Activated CD4-positive, alpha-beta memory T cell treated with anti-CD3 and anti-CD28 coated beads for 36 hours (primary cell): Measurements from ENCODE around the gene RHBDF1. TPM values are rescaled to one million over a fixed set of nuclear protein-coding genes. Genes with fewer than 3 reads are reported as not detected.
"Not testable (repeated sequence)": the region's sequence is repeated elsewhere in the genome, so short reads cannot be mapped to it uniquely, and the experiment has no call there.

ENCODE experiments used
- CTCF ChIA-PET: fragments of 350-600 bp; sonication (Branson Sonifier 250); formaldehyde crosslinking; loops from one replicate; lab custom pipeline; 2021; ENCODE audit warnings: antibody characterized with exemption, inconsistent platforms; lab: Charles Lee
- POLR2A ChIA-PET: fragments of 350-600 bp; sonication (Branson Sonifier 250); formaldehyde crosslinking; loops from one replicate; lab custom pipeline; 2021; ENCODE audit warnings: antibody characterized with exemption; lab: Charles Lee
- DNase-seq: peaks from one replicate; pipeline ENCODE4 v3.0.0-alpha.2; 2020
- H3K27ac Mint-ChIP-seq: one replicate; pipeline ENCODE4 v1.8.0; 2021; ENCODE audit warnings: mixed read lengths
- H3K27me3 Mint-ChIP-seq: one replicate; pipeline ENCODE4 v1.8.0; 2021; ENCODE audit warnings: mixed read lengths
- H3K36me3 Mint-ChIP-seq: one replicate; pipeline ENCODE4 v1.8.0; 2021; ENCODE audit warnings: mixed read lengths
- H3K4me1 Mint-ChIP-seq: one replicate; pipeline ENCODE4 v1.8.0; 2021; ENCODE audit warnings: low read depth, mixed read lengths
- H3K4me3 Mint-ChIP-seq: one replicate; pipeline ENCODE4 v1.8.0; 2021; ENCODE audit warnings: mild to moderate bottlenecking, mixed read lengths
- H3K9me3 Mint-ChIP-seq: one replicate; pipeline ENCODE4 v1.8.0; 2021; ENCODE audit warnings: mixed read lengths
- intact Hi-C: fragments of 100-400 bp; cut with micrococcal nuclease; formaldehyde crosslinking; loops from one replicate; pipeline ENCODE4 v1.15.1; 2023
- total RNA-seq, 2 experiments: library from RNA; stranded (reverse); gene quantifications; one replicate each; pipeline ENCODE4 v1.2.3, GENCODE V29; 2021

Gene RHBDF1
- total RNA-seq, 2 experiments from 2014 or later: 0.43 TPM; not detected in 1

GRCh38 chr16:53346-54236, 18.8 kb downstream of the RHBDF1 start, which contains the start of the genes POLR3K and SNRNP25:
Gene POLR3K (minus strand): TSS chr16:53608. CDS start chr16:53586, 22 bp downstream.
Gene SNRNP25 (plus strand): TSS chr16:53828. CDS start chr16:54017, 189 bp downstream.
- CTCF ChIA-PET: interaction anchor here (1.0 to 1.8 kb wide), 3 partner anchors 13 to 53 kb away, joined by 10 to 17 read pairs (median 17); no protein-coding TSS in a partner anchor
- peak within 1 kb of the TSS; percentile 90 for H3K27ac Mint-ChIP-seq
- H3K4me1 Mint-ChIP-seq: peaks cover 27% of the 10 kb centered on the region
- peaks cover 31% of the 10 kb centered on the region for H3K36me3 Mint-ChIP-seq
- peak within 1 kb of the TSS; percentile 87 for H3K4me3 Mint-ChIP-seq
- no peaks in the 10 kb centered on the region for H3K27me3 Mint-ChIP-seq
- H3K9me3 Mint-ChIP-seq: no peaks in the 10 kb centered on the region
- POLR2A ChIA-PET: interaction anchor here (0.7 to 1.6 kb wide), 6 partner anchors 12 to 346 kb away, joined by 3 to 7 read pairs (median 4); partner anchors contain the start of genes AXIN1 and MPG
- intact Hi-C loops: no loop called here
- peak; percentile 99 for DNase-seq

GRCh38 chr16:50769-51591, 21.5 kb downstream of the RHBDF1 start:
- ChIA-PET CTCF (no interaction called here), POLR2A (no interaction called here)
- no peak for DNase-seq
- H3K4me3 Mint-ChIP-seq: peak overlapping the region; percentile 43
- H3K4me1 Mint-ChIP-seq: peaks cover 27% of the 10 kb centered on the region
- H3K27me3 Mint-ChIP-seq: no peaks in the 10 kb centered on the region
- H3K36me3 Mint-ChIP-seq: peaks cover 30% of the 10 kb centered on the region
- H3K9me3 Mint-ChIP-seq: no peaks in the 10 kb centered on the region
- H3K27ac Mint-ChIP-seq: peak overlapping the region; percentile 13
- intact Hi-C loops: no loop called here

GRCh38 chr16:47234-47633, 25.2 kb downstream of the RHBDF1 start:
- H3K4me3 Mint-ChIP-seq: no peak overlapping the region
- CTCF ChIA-PET: interaction anchor here (1.6 to 2.2 kb wide), 2 partner anchors 18 to 60 kb away, joined by 3 to 8 read pairs; no protein-coding TSS in a partner anchor
- POLR2A ChIA-PET: no interaction called here

GRCh38 chr16:46510-46909, 25.9 kb downstream of the RHBDF1 start:
- H3K4me3 Mint-ChIP-seq, H3K27ac Mint-ChIP-seq, DNase-seq, intact Hi-C loops, H3K27me3 Mint-ChIP-seq, POLR2A ChIA-PET, H3K9me3 Mint-ChIP-seq: not testable (repeated sequence)
- peaks cover 47% of the 10 kb centered on the region for H3K36me3 Mint-ChIP-seq
- CTCF ChIA-PET: interaction anchor here (0.6 to 1.6 kb wide), 3 partner anchors 61 to 1995 kb away, joined by 3 read pairs; no protein-coding TSS in a partner anchor
- peaks cover 34% of the 10 kb centered on the region for H3K4me1 Mint-ChIP-seq

More at GRCh38 chr16:47234-47633, 25.2 kb downstream of the RHBDF1 start:
- H3K36me3 Mint-ChIP-seq: peaks cover 43% of the 10 kb centered on the region
- no peaks in the 10 kb centered on the region for H3K27me3 Mint-ChIP-seq
- peaks cover 34% of the 10 kb centered on the region for H3K4me1 Mint-ChIP-seq
- no peaks in the 10 kb centered on the region for H3K9me3 Mint-ChIP-seq
- intact Hi-C loops: no loop called here
- DNase-seq: no peak
- H3K27ac Mint-ChIP-seq: no peak overlapping the region

- DNase-seq: no peak
- POLR2A ChIA-PET: interaction anchor here (0.6 kb wide), 1 partner anchor 189 kb away, joined by 3 read pairs; the partner anchor contains the start of gene FAM234A
- CTCF ChIA-PET: interaction anchor here (0.8 kb wide), 1 partner anchor 20 kb away, joined by 4 read pairs; no protein-coding TSS in a partner anchor
- H3K27ac Mint-ChIP-seq: no peak overlapping the region
- H3K4me1 Mint-ChIP-seq: peaks cover 27% of the 10 kb centered on the region
- no peaks in the 10 kb centered on the region for H3K27me3 Mint-ChIP-seq
- no peak overlapping the region for H3K4me3 Mint-ChIP-seq
- intact Hi-C loops: no loop called here
- peaks cover 37% of the 10 kb centered on the region for H3K36me3 Mint-ChIP-seq
- no peaks in the 10 kb centered on the region for H3K9me3 Mint-ChIP-seq
These were observed 27.0 kb downstream of the RHBDF1 start for GRCh38 chr16:45454-45853.

- Mint-ChIP-seq H3K27me3 (no peaks in the 10 kb centered on the region), H3K4me3 (no peak overlapping the region), H3K4me1 (peaks cover 28% of the 10 kb centered on the region), H3K36me3 (peaks cover 38% of the 10 kb centered on the region), H3K27ac (no peak overlapping the region), H3K9me3 (no peaks in the 10 kb centered on the region)
- intact Hi-C loops: no loop called here
- ChIA-PET CTCF (interaction anchor here (1.1 kb wide), 1 partner anchor 52 kb away, joined by 3 read pairs; no protein-coding TSS in a partner anchor), POLR2A (interaction anchor here (0.5 kb wide), 1 partner anchor 95 kb away, joined by 3 read pairs; no protein-coding TSS in a partner anchor)
- DNase-seq: no peak
These were observed 27.8 kb downstream of the RHBDF1 start for GRCh38 chr16:44655-45054.

- Mint-ChIP-seq H3K9me3 (no peaks in the 10 kb centered on the region), H3K4me3 (no peak overlapping the region), H3K4me1 (peaks cover 39% of the 10 kb centered on the region), H3K36me3 (peaks cover 40% of the 10 kb centered on the region), H3K27ac (no peak overlapping the region), H3K27me3 (no peaks in the 10 kb centered on the region)
- CTCF ChIA-PET: interaction anchor here (1.0 to 1.7 kb wide), 2 partner anchors 22 to 54 kb away, joined by 4 read pairs; no protein-coding TSS in a partner anchor
- intact Hi-C loops: no loop called here
- POLR2A ChIA-PET: no interaction called here
- no peak for DNase-seq
These were observed 29.1 kb downstream of the RHBDF1 start for GRCh38 chr16:43294-43693.

- POLR2A ChIA-PET: no interaction called here
- Mint-ChIP-seq H3K27me3 (no peaks in the 10 kb centered on the region), H3K4me1 (peaks cover 39% of the 10 kb centered on the region), H3K9me3 (no peaks in the 10 kb centered on the region), H3K4me3 (no peak overlapping the region), H3K27ac (no peak overlapping the region), H3K36me3 (peaks cover 38% of the 10 kb centered on the region)
- DNase-seq: no peak
- intact Hi-C loops: no loop called here
- CTCF ChIA-PET: interaction anchor here (1.7 kb wide), 1 partner anchor 54 kb away, joined by 4 read pairs; no protein-coding TSS in a partner anchor
These were observed 29.7 kb downstream of the RHBDF1 start for GRCh38 chr16:42691-43090.

GRCh38 chr16:42069-42457, 30.4 kb downstream of the RHBDF1 start:
- peaks cover 34% of the 10 kb centered on the region for H3K36me3 Mint-ChIP-seq
- H3K4me1 Mint-ChIP-seq: peaks cover 39% of the 10 kb centered on the region
- no peak overlapping the region for H3K4me3 Mint-ChIP-seq
- H3K27me3 Mint-ChIP-seq: no peaks in the 10 kb centered on the region
- DNase-seq: no peak
- intact Hi-C loops: no loop called here
- ChIA-PET CTCF (interaction anchor here (1.7 kb wide), 1 partner anchor 55 kb away, joined by 4 read pairs; no protein-coding TSS in a partner anchor), POLR2A (no interaction called here)
- no peaks in the 10 kb centered on the region for H3K9me3 Mint-ChIP-seq
- H3K27ac Mint-ChIP-seq: no peak overlapping the region

GRCh38 chr16:41439-42068, 30.9 kb downstream of the RHBDF1 start:
- no peaks in the 10 kb centered on the region for H3K27me3 Mint-ChIP-seq
- no peak overlapping the region for H3K4me3 Mint-ChIP-seq
- intact Hi-C loops: no loop called here
- H3K9me3 Mint-ChIP-seq: no peaks in the 10 kb centered on the region
- ChIA-PET CTCF (no interaction called here), POLR2A (no interaction called here)
- H3K36me3 Mint-ChIP-seq: peaks cover 32% of the 10 kb centered on the region
- peaks cover 39% of the 10 kb centered on the region for H3K4me1 Mint-ChIP-seq
- H3K27ac Mint-ChIP-seq: no peak overlapping the region
- no peak for DNase-seq
